HG02885 (cell line): Measurements from ENCODE around the gene ADGRG7.

ENCODE experiments used
- ATAC-seq: cut with Tn5 transposase; IDR thresholded peaks from one replicate; pipeline ENCODE4 v1.9.1; 2021; ENCODE audit warnings: mild to moderate bottlenecking; ENCODE audit not compliant: unreplicated experiment, poor library complexity

ADGRG7 gene

GRCh38 chr3:100730524-100730923 is 121.1 kb downstream of the ADGRG7 start:
- ATAC-seq = peak; percentile 64

- no peak for ATAC-seq
Observed at GRCh38 chr3:100732435-100732834, 123.0 kb downstream of the ADGRG7 start.

GRCh38 chr3:100737334-100737733 is 127.9 kb downstream of the ADGRG7 start:
- peak; percentile 43 for ATAC-seq

GRCh38 chr3:100740207-100740606 is 130.8 kb downstream of the ADGRG7 start:
- no peak for ATAC-seq

- ATAC-seq = no peak
Observed at GRCh38 chr3:100743535-100743934, 134.1 kb downstream of the ADGRG7 start.

- no peak for ATAC-seq
Observed at GRCh38 chr3:100744671-100745070, 135.3 kb downstream of the ADGRG7 start.
